ENCODE results near the gene GCNT4. TPM values are rescaled to one million over a fixed set of nuclear protein-coding genes. Genes with fewer than 3 reads are reported as not detected.
"Not testable (repeated sequence)": the region's sequence is repeated elsewhere in the genome, so short reads cannot be mapped to it uniquely, and the experiment has no call there.

Gene GCNT4
- 0.67 and 0.96 TPM in 2 replicates for total RNA-seq

- H3K27me3 Mint-ChIP-seq (ENCODE audit: insufficient read depth), result peaks cover 19% of the 10 kb centered on the region
- peak within 1 kb of the TSS; percentile 91 for H3K4me3 Mint-ChIP-seq
- DNase-seq (ENCODE audit: low spot score), result peak; percentile 27
- intact Hi-C loops (cut with micrococcal nuclease), result loop anchor here (1.0 to 5.0 kb wide), 10 partner anchors 35 to 664 kb away; partner anchors contain the start of genes CERT1, FAM169A, GFM2 and NSA2
- peaks cover 65% of the 10 kb centered on the region for H3K4me1 Mint-ChIP-seq (ENCODE audit: low read depth)
- no peaks in the 10 kb centered on the region for H3K9me3 Mint-ChIP-seq
- H3K36me3 Mint-ChIP-seq (ENCODE audit: low read depth), result no peaks in the 10 kb centered on the region
- H3K27ac Mint-ChIP-seq, result peak within 1 kb of the TSS; percentile 88
Measured at GRCh38 chr5:75052192-75053053, at the start of gene GCNT4. GCNT4 (minus strand) TSS chr5:75052558; CDS start chr5:75030037, 22,521 bp downstream.

- H3K36me3 Mint-ChIP-seq (ENCODE audit: low read depth); DNase-seq (ENCODE audit: low spot score); intact Hi-C loops (cut with micrococcal nuclease); H3K4me3 Mint-ChIP-seq; H3K9me3 Mint-ChIP-seq; H3K27me3 Mint-ChIP-seq (ENCODE audit: insufficient read depth); H3K4me1 Mint-ChIP-seq (ENCODE audit: low read depth); H3K27ac Mint-ChIP-seq: not testable (repeated sequence)
Measured at GRCh38 chr5:75095956-75096355, 43.6 kb upstream of the GCNT4 start.

GRCh38 chr5:75091597-75091996 is 39.2 kb upstream of the GCNT4 start:
- Mint-ChIP-seq H3K27ac (no peak overlapping the region), H3K27me3 (ENCODE audit: insufficient read depth) (peaks cover 2% of the 10 kb centered on the region), H3K36me3 (ENCODE audit: low read depth) (no peaks in the 10 kb centered on the region), H3K4me3 (no peak overlapping the region), H3K4me1 (ENCODE audit: low read depth) (peaks cover 18% of the 10 kb centered on the region), H3K9me3 (no peaks in the 10 kb centered on the region)
- intact Hi-C loops (cut with micrococcal nuclease), result no loop called here
- no peak for DNase-seq (ENCODE audit: low spot score)

GRCh38 chr5:75089662-75090061 is 37.3 kb upstream of the GCNT4 start:
- Mint-ChIP-seq H3K4me3 (no peak overlapping the region), H3K27me3 (ENCODE audit: insufficient read depth) (peaks cover 2% of the 10 kb centered on the region), H3K9me3 (no peaks in the 10 kb centered on the region), H3K36me3 (ENCODE audit: low read depth) (no peaks in the 10 kb centered on the region), H3K4me1 (ENCODE audit: low read depth) (peaks cover 12% of the 10 kb centered on the region), H3K27ac (no peak overlapping the region)
- DNase-seq (ENCODE audit: low spot score), result no peak
- intact Hi-C loops (cut with micrococcal nuclease), result loop anchor here (5.0 kb wide), 1 partner anchor 37 kb away; the partner anchor contains the start of gene GCNT4

- H3K9me3 Mint-ChIP-seq, result no peaks in the 10 kb centered on the region
- H3K36me3 Mint-ChIP-seq (ENCODE audit: low read depth), result no peaks in the 10 kb centered on the region
- DNase-seq (ENCODE audit: low spot score), result no peak
- H3K4me3 Mint-ChIP-seq, result no peak overlapping the region
- peaks cover 2% of the 10 kb centered on the region for H3K27me3 Mint-ChIP-seq (ENCODE audit: insufficient read depth)
- intact Hi-C loops (cut with micrococcal nuclease), result loop anchor here (5.0 kb wide), 1 partner anchor 37 kb away; the partner anchor contains the start of gene GCNT4
- H3K4me1 Mint-ChIP-seq (ENCODE audit: low read depth), result peaks cover 12% of the 10 kb centered on the region
- H3K27ac Mint-ChIP-seq, result no peak overlapping the region
Measured at GRCh38 chr5:75089137-75089536, 36.8 kb upstream of the GCNT4 start.

- no peaks in the 10 kb centered on the region for H3K36me3 Mint-ChIP-seq (ENCODE audit: low read depth)
- H3K9me3 Mint-ChIP-seq, result no peaks in the 10 kb centered on the region
- peaks cover 12% of the 10 kb centered on the region for H3K4me1 Mint-ChIP-seq (ENCODE audit: low read depth)
- DNase-seq (ENCODE audit: low spot score), result no peak
- peaks cover 2% of the 10 kb centered on the region for H3K27me3 Mint-ChIP-seq (ENCODE audit: insufficient read depth)
- intact Hi-C loops (cut with micrococcal nuclease), result loop anchor here (5.0 kb wide), 1 partner anchor 36 kb away; the partner anchor contains the start of gene GCNT4
- H3K27ac Mint-ChIP-seq, result no peak overlapping the region
- H3K4me3 Mint-ChIP-seq, result no peak overlapping the region
Measured at GRCh38 chr5:75088648-75089047, 36.3 kb upstream of the GCNT4 start.

GRCh38 chr5:75081510-75081909 is 29.2 kb upstream of the GCNT4 start:
- intact Hi-C loops (cut with micrococcal nuclease), result no loop called here
- H3K36me3 Mint-ChIP-seq (ENCODE audit: low read depth), result no peaks in the 10 kb centered on the region
- DNase-seq (ENCODE audit: low spot score), result no peak
- peaks cover 5% of the 10 kb centered on the region for H3K27me3 Mint-ChIP-seq (ENCODE audit: insufficient read depth)
- H3K27ac Mint-ChIP-seq, result no peak overlapping the region
- H3K4me1 Mint-ChIP-seq (ENCODE audit: low read depth), result no peaks in the 10 kb centered on the region
- no peaks in the 10 kb centered on the region for H3K9me3 Mint-ChIP-seq
- no peak overlapping the region for H3K4me3 Mint-ChIP-seq

GRCh38 chr5:75079346-75079745 is 27.0 kb upstream of the GCNT4 start:
- intact Hi-C loops (cut with micrococcal nuclease); H3K36me3 Mint-ChIP-seq (ENCODE audit: low read depth); H3K27ac Mint-ChIP-seq; H3K9me3 Mint-ChIP-seq; H3K4me3 Mint-ChIP-seq; DNase-seq (ENCODE audit: low spot score); H3K4me1 Mint-ChIP-seq (ENCODE audit: low read depth); H3K27me3 Mint-ChIP-seq (ENCODE audit: insufficient read depth): not testable (repeated sequence)

- intact Hi-C loops (cut with micrococcal nuclease), result no loop called here
- Mint-ChIP-seq H3K27me3 (ENCODE audit: insufficient read depth) (peaks cover 5% of the 10 kb centered on the region), H3K4me3 (no peak overlapping the region), H3K9me3 (no peaks in the 10 kb centered on the region), H3K4me1 (ENCODE audit: low read depth) (no peaks in the 10 kb centered on the region), H3K27ac (no peak overlapping the region), H3K36me3 (ENCODE audit: low read depth) (no peaks in the 10 kb centered on the region)
- DNase-seq (ENCODE audit: low spot score), result no peak
Measured at GRCh38 chr5:75078027-75078426, 25.7 kb upstream of the GCNT4 start.

GRCh38 chr5:75072061-75072460 is 19.7 kb upstream of the GCNT4 start:
- no peak overlapping the region for H3K27ac Mint-ChIP-seq
- no peaks in the 10 kb centered on the region for H3K36me3 Mint-ChIP-seq (ENCODE audit: low read depth)
- intact Hi-C loops (cut with micrococcal nuclease), result no loop called here
- peaks cover 4% of the 10 kb centered on the region for H3K9me3 Mint-ChIP-seq
- no peak for DNase-seq (ENCODE audit: low spot score)
- no peaks in the 10 kb centered on the region for H3K4me1 Mint-ChIP-seq (ENCODE audit: low read depth)
- H3K4me3 Mint-ChIP-seq, result no peak overlapping the region
- H3K27me3 Mint-ChIP-seq (ENCODE audit: insufficient read depth), result no peaks in the 10 kb centered on the region

GRCh38 chr5:75071100-75071499 is 18.7 kb upstream of the GCNT4 start:
- no peaks in the 10 kb centered on the region for H3K36me3 Mint-ChIP-seq (ENCODE audit: low read depth)
- H3K27ac Mint-ChIP-seq, result no peak overlapping the region
- no peaks in the 10 kb centered on the region for H3K27me3 Mint-ChIP-seq (ENCODE audit: insufficient read depth)
- DNase-seq (ENCODE audit: low spot score), result no peak
- H3K4me3 Mint-ChIP-seq, result no peak overlapping the region
- H3K9me3 Mint-ChIP-seq, result peaks cover 4% of the 10 kb centered on the region
- intact Hi-C loops (cut with micrococcal nuclease), result no loop called here
- H3K4me1 Mint-ChIP-seq (ENCODE audit: low read depth), result no peaks in the 10 kb centered on the region

- DNase-seq (ENCODE audit: low spot score), result no peak
- Mint-ChIP-seq H3K4me1 (ENCODE audit: low read depth) (peaks cover 10% of the 10 kb centered on the region), H3K27ac (no peak overlapping the region), H3K9me3 (peaks cover 4% of the 10 kb centered on the region), H3K27me3 (ENCODE audit: insufficient read depth) (no peaks in the 10 kb centered on the region), H3K36me3 (ENCODE audit: low read depth) (no peaks in the 10 kb centered on the region), H3K4me3 (no peak overlapping the region)
- intact Hi-C loops (cut with micrococcal nuclease), result no loop called here
Measured at GRCh38 chr5:75067434-75067833, 15.1 kb upstream of the GCNT4 start.

GRCh38 chr5:75062925-75063531 is 10.7 kb upstream of the GCNT4 start:
- Mint-ChIP-seq H3K27ac (no peak overlapping the region), H3K27me3 (ENCODE audit: insufficient read depth) (no peaks in the 10 kb centered on the region), H3K9me3 (no peaks in the 10 kb centered on the region), H3K36me3 (ENCODE audit: low read depth) (no peaks in the 10 kb centered on the region), H3K4me1 (ENCODE audit: low read depth) (peaks cover 28% of the 10 kb centered on the region), H3K4me3 (no peak overlapping the region)
- DNase-seq (ENCODE audit: low spot score), result no peak
- intact Hi-C loops (cut with micrococcal nuclease), result no loop called here

All from activated T-helper 1 cell treated with anti-CD3 and anti-CD28 coated beads, Interleukin-12 subunit alpha, Interleukin-12 subunit beta, Interleukin-2, Interleukin-4 antibody, amounts not matched to agents 30 ng/mL and 10 ng/mL and 1 ng/mL, durations not matched to agents 14 hours and 24 hours and 36 hours (primary cell).